Ishikawa (cell line): ENCODE measurements around the gene PCDH15.

Experiments used
- CEBPB ChIP-seq: IDR thresholded peaks from 2 replicates; pipeline ENCODE4 v1.6.1; 2012
- CREB1 ChIP-seq: IDR thresholded peaks from 2 replicates; pipeline ENCODE4 v1.6.1; 2012; ENCODE audit warnings: low read depth
- EP300 ChIP-seq: IDR thresholded peaks from 2 replicates; pipeline ENCODE4 v1.6.1; 2012; ENCODE audit warnings: borderline replicate concordance
- FOXM1 ChIP-seq: IDR thresholded peaks from 2 replicates; pipeline ENCODE4 v1.6.1; 2012; ENCODE audit warnings: low read depth, borderline replicate concordance
- MAX ChIP-seq: IDR thresholded peaks from 2 replicates; pipeline ENCODE4 v1.6.1; 2012
- NFIC ChIP-seq: IDR thresholded peaks from 2 replicates; pipeline ENCODE4 v1.6.1; 2012
- RAD21 ChIP-seq: IDR thresholded peaks from 2 replicates; pipeline ENCODE4 v1.6.1; 2012; ENCODE audit warnings: low read depth
- REST ChIP-seq: IDR thresholded peaks from 2 replicates; pipeline ENCODE4 v1.6.1; 2012; ENCODE audit warnings: low read depth, mild to moderate bottlenecking
- TAF1 ChIP-seq: IDR thresholded peaks from 2 replicates; pipeline ENCODE4 v1.6.1; 2012; ENCODE audit warnings: low read depth, mild to moderate bottlenecking
- TCF12 ChIP-seq: IDR thresholded peaks from 2 replicates; pipeline ENCODE4 v1.6.1; 2012; ENCODE audit warnings: low read depth
- YY1 ChIP-seq: IDR thresholded peaks from 2 replicates; pipeline ENCODE4 v1.6.1; 2012; ENCODE audit warnings: low read depth

- TF ChIP-seq YY1 (no peak), TAF1 (no peak), CEBPB (no peak), MAX (no peak), FOXM1 (no peak), TCF12 (no peak), EP300 (no peak), CREB1 (no peak), NFIC (no peak), RAD21 (no peak), REST (no peak)
Observed at GRCh38 chr10:54708591-54708990, 92.4 kb downstream of the PCDH15 start.
